HG02642 (cell line): ENCODE measurements around the gene KCNT2.
"Not testable (repeated sequence)": the region's sequence is repeated elsewhere in the genome, so short reads cannot be mapped to it uniquely, and the experiment has no call there.

Experiments used
- ATAC-seq: cut with Tn5 transposase; IDR thresholded peaks from one replicate; pipeline ENCODE4 v1.9.1; 2021; ENCODE audit warnings: mild to moderate bottlenecking; ENCODE audit not compliant: unreplicated experiment, poor library complexity

The KCNT2 gene

GRCh38 chr1:196263086-196263485, 345.2 kb downstream of the KCNT2 start:
- not testable (repeated sequence) for ATAC-seq

- no peak for ATAC-seq
Measured at GRCh38 chr1:196260270-196260669, 348.0 kb downstream of the KCNT2 start.

DNA sequence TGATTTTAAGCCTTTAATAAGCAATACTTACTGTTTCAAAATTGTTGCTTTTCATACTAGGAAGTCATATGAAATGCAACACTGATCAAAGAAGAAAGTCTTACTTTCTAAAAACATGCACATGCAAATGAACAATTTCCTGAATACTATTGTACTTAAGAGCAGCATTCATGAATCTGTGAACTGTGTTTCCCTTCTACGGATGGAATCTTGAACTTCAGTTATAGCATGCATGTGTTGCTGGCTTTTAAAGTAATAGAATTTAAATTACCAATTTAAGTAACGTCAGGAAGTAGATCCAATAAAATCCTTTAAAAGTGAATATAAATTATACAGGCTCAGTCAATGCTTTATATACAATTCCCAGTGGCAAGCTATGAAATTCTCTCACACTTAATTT, 348.9 kb downstream of the KCNT2 start:
- no peak for ATAC-seq

GRCh38 chr1:196255762-196256161, 352.5 kb downstream of the KCNT2 start:
- no peak for ATAC-seq

- ATAC-seq = no peak
Measured at GRCh38 chr1:196229546-196229945, 378.7 kb downstream of the KCNT2 start.

GRCh38 chr1:196214866-196215265, 393.4 kb downstream of the KCNT2 start:
- no peak for ATAC-seq

DNA sequence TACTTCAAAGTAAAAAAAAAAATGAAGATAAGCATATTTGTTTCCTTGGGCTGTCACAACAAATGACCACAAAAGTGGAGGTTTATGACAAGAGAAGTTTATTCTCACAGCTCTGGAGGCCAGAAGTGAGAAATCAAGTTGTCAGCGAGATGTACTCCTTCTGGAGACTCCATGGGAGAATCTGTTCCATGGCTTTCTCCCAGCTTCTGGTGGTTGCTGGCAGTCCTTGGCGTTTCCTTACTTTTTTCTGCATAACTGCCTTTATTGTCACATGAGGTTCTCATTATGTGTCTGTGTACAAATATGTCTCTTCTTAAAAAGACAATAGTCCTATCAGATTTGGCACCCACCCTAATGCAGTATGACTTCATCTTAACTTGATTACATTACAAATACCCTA, 398.3 kb downstream of the KCNT2 start:
- no peak for ATAC-seq

- ATAC-seq = no peak
Measured at GRCh38 chr1:196209265-196209664, 399.0 kb downstream of the KCNT2 start.

DNA sequence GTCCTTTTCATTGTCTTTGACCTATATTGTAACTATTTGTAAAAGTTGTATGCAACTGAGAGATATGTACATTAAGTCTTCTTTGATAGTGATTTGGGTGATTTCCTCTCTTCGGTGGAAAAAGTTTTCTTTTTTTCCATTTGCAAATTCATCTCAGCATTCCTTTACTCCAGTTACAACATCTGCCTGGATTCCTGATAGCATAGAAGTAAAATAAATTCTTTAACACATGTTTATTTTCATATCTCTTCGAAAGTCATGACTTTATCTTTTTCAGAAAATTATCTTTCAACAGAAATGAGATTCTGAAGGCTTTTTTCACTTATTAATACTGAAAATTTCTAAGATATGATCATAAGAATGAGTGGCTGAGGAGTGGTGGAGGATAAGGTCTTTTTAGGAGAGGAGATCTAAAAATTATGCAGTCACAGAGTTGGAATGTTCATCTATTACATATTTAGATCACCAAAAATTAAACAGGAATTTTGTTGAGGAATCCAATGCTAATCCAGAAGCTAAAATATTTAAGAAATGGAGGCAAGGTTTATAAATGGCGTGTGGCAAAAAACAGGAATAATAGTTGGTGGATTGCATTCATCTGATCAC, 400.5 kb downstream of the KCNT2 start:
- ATAC-seq = no peak

GRCh38 chr1:196205882-196206281, 402.4 kb downstream of the KCNT2 start:
- ATAC-seq = no peak

GRCh38 chr1:196196486-196196885, 411.8 kb downstream of the KCNT2 start:
- no peak for ATAC-seq

DNA sequence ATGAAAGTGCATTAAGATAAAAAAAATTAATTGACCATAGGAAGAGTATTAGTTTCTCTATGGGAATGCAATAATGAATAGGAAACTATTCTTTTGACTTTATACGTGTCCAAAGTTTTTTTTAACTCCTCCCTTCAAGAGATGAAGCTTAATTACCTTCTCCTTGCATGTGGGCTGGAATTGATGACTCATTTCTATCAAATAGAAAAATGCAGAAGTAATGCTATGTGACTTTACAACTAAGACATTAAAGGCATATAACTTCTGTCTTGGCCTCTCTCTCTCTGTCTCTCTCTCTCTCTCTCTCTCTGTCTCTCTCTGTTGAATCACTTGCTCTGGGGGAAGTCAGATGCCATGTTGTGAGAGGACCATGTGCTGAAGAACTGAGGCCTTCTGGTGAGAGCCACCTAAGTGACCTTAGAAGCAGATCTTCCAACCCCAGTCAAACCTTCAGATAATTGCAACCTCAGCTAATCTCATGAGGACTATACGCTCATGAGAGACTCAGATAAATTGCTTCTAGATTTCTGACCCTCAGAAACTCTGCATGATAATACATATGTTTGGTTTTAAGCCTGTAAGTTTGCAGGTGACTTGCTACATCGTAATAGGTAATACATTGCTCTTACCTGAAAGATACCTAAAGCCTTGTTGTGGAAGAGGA, 414.2 kb downstream of the KCNT2 start:
- ATAC-seq = no peak

- ATAC-seq = no peak
Measured at GRCh38 chr1:196183941-196184340, 424.3 kb downstream of the KCNT2 start.

DNA sequence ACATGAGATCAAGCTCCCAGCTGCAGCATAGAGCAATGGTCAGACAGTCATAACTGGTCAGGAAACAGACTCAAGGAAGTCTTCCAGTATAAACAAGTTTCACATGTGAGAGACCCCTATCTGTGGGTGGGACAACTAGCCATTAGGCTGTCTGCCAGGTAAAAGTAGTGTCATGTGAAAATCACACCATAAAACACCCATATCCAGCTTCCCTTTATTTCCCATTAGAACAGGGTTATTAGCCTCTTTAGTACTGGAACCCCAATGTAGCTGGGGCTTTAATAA, 426.7 kb downstream of the KCNT2 start:
- ATAC-seq = no peak

- ATAC-seq = no peak
Measured at GRCh38 chr1:196180847-196181593, 427.2 kb downstream of the KCNT2 start.

GRCh38 chr1:196178083-196178635, 430.1 kb downstream of the KCNT2 start:
- ATAC-seq = no peak
